Effector memory CD4-positive, alpha-beta T cell (primary cell): ENCODE results near the gene PDGFA.

Experiments
- DNase-seq, 3 donors: peaks; one replicate each; pipeline ENCODE4 v3.0.0-alpha.2; 2020
- H3K27ac ChIP-seq: 2 replicates; pipeline ENCODE4 v1.7.0; 2013; ENCODE audit warnings: mild to moderate bottlenecking, low read length, moderate library complexity; ENCODE audit not compliant: insufficient read depth, poor library complexity, severe bottlenecking
- H3K27me3 ChIP-seq: replicated peaks from 2 replicates; pipeline ENCODE4 v1.7.0; 2013; ENCODE audit warnings: mild to moderate bottlenecking, low read length; ENCODE audit not compliant: insufficient read depth, control insufficient read depth, poor library complexity, severe bottlenecking
- H3K36me3 ChIP-seq: 2 replicates; pipeline ENCODE4 v1.7.0; 2013; ENCODE audit warnings: mild to moderate bottlenecking, low read length, moderate library complexity; ENCODE audit not compliant: control insufficient read depth, insufficient read depth
- H3K4me1 ChIP-seq: 2 replicates; pipeline ENCODE4 v1.7.0; 2013; ENCODE audit warnings: low read length, mild to moderate bottlenecking; ENCODE audit not compliant: control insufficient read depth, insufficient read depth, poor library complexity, severe bottlenecking
- H3K4me3 ChIP-seq: 2 replicates; pipeline ENCODE4 v1.7.0; 2013; ENCODE audit warnings: low read length, low read depth, mild to moderate bottlenecking; ENCODE audit not compliant: insufficient read depth, poor library complexity, severe bottlenecking
- H3K9me3 ChIP-seq: 2 replicates; pipeline ENCODE4 v1.7.0; 2013; ENCODE audit warnings: mild to moderate bottlenecking, low read length, moderate library complexity; ENCODE audit not compliant: control insufficient read depth

PDGFA gene

DNA sequence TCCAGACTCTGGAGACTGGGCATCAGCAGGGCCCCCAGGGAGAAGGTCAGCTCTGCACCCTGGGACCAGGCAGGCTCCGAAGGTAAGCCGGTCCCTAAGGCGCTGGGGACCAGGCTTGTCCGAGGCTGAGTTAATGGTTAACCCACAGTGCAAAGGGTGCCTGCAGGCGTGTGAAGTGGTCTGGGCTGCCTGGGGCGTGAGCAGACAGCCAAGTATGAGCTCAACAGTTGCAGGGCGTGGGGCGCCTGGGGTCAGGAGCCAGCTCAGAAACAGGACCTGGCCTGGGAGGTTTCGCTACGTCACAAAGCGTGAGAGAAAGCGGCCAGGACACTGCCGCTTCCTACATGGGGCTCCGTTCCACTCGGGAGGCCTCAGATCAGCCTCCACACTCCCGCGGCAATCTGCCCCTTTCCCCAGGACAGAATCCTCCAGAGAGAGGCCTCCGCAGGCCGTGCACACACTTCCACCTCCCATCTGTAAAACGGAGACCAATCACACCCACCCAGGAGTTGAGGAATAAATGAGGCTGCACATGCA lies 16.0 kb downstream of the PDGFA start:
- no peak overlapping the region for H3K4me3 ChIP-seq
- H3K27ac ChIP-seq, result no peak overlapping the region
- no peaks in the 10 kb centered on the region for H3K9me3 ChIP-seq
- no peaks in the 10 kb centered on the region for H3K27me3 ChIP-seq
- no peaks in the 10 kb centered on the region for H3K4me1 ChIP-seq
- no peaks in the 10 kb centered on the region for H3K36me3 ChIP-seq
- DNase-seq, result no peak

DNA sequence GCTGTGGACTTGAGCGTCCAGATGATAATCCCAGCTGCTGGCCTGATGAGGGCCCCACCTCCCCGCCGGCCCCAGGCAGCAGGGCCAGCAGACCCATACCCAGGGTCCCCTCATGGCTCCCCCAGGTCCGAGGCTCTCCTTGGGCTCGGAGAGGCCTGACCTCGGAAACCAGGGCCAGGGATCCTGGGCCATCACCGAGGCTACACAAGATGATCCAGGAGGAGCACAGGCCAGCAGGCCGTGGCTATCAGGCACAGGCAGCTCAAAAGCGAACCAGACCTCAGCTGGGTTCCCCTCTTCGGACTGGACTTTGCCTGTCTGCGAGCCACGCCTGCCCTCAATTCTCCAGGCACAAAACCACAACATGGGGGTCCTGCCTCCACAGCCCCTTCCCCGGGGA lies 17.4 kb downstream of the PDGFA start:
- no peak for DNase-seq
- H3K36me3 ChIP-seq, result no peaks in the 10 kb centered on the region

DNA sequence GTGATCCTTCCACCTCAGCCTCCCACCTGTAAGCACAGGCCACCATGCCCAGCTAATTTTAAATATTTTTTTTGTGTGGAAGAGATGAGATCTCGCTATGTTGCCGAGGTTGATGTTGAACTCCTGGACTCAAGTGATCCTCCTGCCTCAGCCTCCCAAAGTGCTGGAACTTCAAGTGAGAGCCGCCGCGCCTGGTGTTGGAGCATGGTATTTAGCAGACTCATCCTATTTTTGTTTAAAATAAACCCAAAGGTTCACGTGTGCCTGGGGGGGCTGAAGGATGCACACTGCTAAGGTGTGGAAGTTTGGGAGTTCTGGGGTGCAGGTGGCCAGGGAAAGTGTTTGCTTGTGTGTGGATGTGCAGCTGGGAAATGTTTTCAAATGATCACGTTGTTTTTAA lies 18.1 kb downstream of the PDGFA start:
- no peaks in the 10 kb centered on the region for H3K9me3 ChIP-seq
- no peak overlapping the region for H3K27ac ChIP-seq
- no peaks in the 10 kb centered on the region for H3K4me1 ChIP-seq
- DNase-seq, result no peak
- no peaks in the 10 kb centered on the region for H3K36me3 ChIP-seq
- no peak overlapping the region for H3K4me3 ChIP-seq
- no peaks in the 10 kb centered on the region for H3K27me3 ChIP-seq

More for the DNA sequence above, 17.4 kb downstream of the PDGFA start:
- Histone ChIP-seq H3K9me3 (no peaks in the 10 kb centered on the region), H3K4me3 (no peak overlapping the region), H3K4me1 (no peaks in the 10 kb centered on the region), H3K27ac (no peak overlapping the region), H3K27me3 (no peaks in the 10 kb centered on the region)

DNA sequence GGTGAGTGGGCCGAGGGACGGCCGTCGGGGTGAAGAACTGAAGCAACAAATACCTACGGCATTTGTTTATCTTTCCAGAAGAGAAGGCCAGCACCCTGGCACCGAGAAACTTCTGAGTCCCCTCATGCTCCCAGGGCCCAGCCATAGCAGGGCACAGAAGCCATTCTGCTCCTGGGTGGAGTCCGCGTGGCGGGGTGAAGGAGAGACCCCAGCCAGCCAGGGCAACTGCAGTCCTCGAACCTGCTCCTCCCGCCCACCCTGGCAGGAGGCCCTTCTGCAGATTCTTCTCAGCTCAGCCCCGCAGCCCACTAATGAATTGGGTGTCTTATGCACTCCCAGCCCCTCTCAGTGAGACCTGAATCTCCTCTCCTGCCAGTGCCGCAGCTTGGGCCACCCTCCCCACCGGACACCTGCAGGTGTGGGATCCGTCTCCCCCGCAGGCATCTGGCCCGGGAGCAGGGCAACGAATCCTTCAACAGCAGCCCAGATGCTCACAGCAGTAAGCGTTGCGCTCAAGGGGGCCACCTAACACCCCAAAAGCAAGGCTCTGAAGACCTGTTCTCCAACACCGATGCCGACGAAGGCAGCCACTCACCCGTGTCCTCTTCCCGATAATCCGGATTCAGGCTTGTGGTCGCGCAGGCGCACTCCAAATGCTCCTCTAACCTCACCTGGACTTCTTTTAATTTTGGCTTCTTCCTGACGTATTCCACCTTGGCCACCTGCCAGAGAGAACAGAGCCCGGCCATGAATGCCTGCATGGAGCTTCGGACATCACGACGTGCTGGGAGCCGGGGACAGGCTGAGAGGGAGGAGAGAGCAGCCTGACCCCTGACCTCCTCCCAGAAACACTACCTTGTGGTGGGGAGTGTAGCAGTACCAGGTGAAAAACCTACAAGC lies 18.9 kb downstream of the PDGFA start:
- no peaks in the 10 kb centered on the region for H3K36me3 ChIP-seq
- DNase-seq, result no peak

DNA sequence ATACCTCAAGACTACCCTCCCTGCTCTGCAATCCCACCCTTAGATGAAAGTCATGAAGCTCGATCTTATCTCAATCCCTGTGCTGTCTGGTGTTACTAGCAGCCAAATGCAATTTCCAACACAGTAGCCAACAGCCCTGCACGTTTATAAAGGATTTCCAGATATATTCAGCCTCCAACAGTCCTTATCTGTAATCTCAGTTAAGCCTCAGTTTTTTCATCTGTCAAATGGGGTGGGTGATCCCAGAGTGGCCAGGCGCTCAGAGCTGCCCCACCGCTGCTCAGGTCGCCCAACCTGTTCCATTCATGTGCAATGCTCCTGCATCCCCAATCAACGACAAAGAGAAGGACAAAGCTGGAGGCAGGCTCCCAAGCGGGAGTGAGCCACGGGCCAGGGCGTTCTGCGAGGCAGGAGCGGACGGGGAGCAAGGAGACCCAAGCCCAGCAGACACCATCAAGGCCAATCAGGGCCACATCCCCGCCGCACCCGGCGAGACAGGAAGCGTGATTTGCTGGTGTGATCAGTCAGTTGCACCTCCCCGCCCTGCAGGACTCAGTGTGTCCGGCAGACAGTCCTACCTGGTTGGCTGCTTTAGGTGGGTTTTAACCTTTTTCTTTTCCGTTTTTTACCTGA lies 19.7 kb downstream of the PDGFA start:
- Histone ChIP-seq H3K9me3 (no peaks in the 10 kb centered on the region), H3K27me3 (no peaks in the 10 kb centered on the region), H3K4me3 (no peak overlapping the region), H3K4me1 (no peaks in the 10 kb centered on the region), H3K27ac (no peak overlapping the region), H3K36me3 (no peaks in the 10 kb centered on the region)
- no peak for DNase-seq

More for the DNA sequence above, 18.9 kb downstream of the PDGFA start:
- Histone ChIP-seq H3K27me3 (no peaks in the 10 kb centered on the region), H3K27ac (no peak overlapping the region), H3K4me3 (no peak overlapping the region), H3K9me3 (no peaks in the 10 kb centered on the region), H3K4me1 (no peaks in the 10 kb centered on the region)

DNA sequence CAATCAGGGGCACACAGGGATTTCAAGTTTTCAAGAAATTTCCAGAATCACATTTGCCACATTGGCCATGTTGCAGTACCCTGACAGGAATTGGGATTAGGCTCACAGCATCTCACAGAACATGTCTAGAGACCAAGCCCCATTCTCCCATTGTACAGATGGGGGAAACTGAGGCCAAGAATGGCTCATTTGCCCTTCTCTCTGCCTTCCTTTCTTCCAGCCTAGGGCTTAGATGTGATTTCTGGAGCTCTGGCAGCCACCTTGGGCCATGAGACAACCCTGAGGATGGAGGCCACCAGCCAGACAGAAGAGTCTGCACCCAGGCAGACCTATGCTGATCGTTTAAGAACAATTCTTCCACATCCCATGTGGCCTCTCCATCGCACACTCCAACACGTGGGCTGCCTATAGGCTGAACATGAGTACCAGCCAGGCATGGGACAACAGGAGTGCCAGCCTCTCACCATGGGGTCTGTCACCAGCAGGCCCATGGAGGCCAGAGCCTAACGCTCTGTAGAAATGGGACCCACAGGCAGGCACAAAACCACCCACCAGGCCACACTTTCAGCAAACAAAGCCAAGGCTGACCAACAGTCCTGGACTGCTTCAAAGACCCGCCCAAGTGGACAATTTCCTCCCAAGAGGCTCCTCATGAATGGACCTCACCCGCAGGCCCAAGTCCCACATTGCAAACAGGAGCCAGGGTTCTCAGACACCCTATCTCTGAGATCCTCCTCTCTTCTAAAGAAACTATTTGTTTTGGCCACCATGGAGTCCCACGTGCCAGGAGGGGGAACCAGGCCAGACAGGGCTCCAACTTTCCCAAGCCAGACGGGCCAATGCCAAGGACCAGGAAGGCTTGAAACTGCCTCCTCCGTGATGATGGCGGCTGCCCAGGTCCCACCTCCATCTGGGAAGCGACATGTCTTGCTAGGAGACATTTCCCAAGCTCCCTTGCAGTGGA lies 20.7 kb downstream of the PDGFA start:
- H3K4me1 ChIP-seq, result no peaks in the 10 kb centered on the region
- no peak for DNase-seq
- no peaks in the 10 kb centered on the region for H3K36me3 ChIP-seq
- no peak overlapping the region for H3K27ac ChIP-seq
- H3K4me3 ChIP-seq, result no peak overlapping the region
- no peaks in the 10 kb centered on the region for H3K27me3 ChIP-seq
- no peaks in the 10 kb centered on the region for H3K9me3 ChIP-seq

DNA sequence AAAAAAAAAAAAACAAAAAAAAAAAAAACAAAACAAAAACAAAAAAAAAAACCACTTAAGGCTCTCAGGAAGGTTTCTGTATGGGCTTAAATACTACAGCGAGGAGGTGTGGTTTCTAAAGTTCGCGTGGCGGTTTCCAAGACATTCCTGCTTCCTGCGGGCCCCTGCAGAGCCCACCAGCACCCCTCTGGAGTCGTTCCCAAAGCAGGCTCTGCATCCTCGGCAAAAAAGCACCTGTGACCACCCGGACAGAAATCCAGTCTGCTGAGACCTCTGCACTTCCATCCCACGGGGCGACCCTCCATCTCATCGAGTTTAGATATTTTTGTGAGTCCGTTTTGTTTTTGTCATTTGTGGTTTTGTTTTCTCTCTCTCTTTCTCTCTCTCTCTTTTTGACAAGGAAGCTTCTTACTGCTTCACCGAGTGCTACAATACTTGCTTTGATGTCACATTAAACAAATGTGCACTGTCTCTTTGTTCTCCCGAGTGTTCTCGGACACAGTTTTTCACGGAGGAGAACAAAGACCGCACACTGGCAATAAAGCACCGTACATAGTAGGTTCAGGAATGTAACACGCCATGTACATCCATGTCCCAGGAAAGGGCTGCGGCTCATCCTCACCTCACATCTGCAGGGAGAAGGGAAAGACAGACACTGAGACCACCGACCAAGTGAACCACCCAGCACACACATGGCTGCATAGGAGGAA lies 21.5 kb downstream of the PDGFA start:
- Histone ChIP-seq H3K27ac (no peak overlapping the region), H3K4me3 (no peak overlapping the region), H3K9me3 (no peaks in the 10 kb centered on the region), H3K27me3 (no peaks in the 10 kb centered on the region), H3K36me3 (no peaks in the 10 kb centered on the region), H3K4me1 (no peaks in the 10 kb centered on the region)
- DNase-seq, result no peak

DNA sequence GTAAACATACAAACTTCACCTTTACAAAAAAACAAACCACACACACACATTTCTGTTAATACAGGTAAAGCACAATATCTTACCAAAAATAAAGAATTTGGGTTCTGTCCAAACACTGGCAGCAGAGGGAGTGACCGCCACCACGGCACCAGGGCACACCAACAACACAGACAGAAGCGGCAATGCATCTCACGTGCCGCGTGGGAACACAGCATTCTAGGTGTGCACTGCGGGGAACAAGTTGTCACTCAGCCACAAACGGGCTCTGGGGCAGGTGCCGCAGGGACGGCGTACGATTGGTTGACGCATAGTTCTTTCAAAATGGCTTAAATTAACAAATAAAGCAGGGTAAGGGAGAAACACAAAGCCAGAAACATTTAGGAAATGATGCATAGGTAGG lies 22.3 kb downstream of the PDGFA start:
- no peaks in the 10 kb centered on the region for H3K36me3 ChIP-seq
- no peaks in the 10 kb centered on the region for H3K27me3 ChIP-seq
- H3K4me1 ChIP-seq, result no peaks in the 10 kb centered on the region
- no peak overlapping the region for H3K4me3 ChIP-seq
- DNase-seq, result no peak
- no peak overlapping the region for H3K27ac ChIP-seq
- no peaks in the 10 kb centered on the region for H3K9me3 ChIP-seq

DNA sequence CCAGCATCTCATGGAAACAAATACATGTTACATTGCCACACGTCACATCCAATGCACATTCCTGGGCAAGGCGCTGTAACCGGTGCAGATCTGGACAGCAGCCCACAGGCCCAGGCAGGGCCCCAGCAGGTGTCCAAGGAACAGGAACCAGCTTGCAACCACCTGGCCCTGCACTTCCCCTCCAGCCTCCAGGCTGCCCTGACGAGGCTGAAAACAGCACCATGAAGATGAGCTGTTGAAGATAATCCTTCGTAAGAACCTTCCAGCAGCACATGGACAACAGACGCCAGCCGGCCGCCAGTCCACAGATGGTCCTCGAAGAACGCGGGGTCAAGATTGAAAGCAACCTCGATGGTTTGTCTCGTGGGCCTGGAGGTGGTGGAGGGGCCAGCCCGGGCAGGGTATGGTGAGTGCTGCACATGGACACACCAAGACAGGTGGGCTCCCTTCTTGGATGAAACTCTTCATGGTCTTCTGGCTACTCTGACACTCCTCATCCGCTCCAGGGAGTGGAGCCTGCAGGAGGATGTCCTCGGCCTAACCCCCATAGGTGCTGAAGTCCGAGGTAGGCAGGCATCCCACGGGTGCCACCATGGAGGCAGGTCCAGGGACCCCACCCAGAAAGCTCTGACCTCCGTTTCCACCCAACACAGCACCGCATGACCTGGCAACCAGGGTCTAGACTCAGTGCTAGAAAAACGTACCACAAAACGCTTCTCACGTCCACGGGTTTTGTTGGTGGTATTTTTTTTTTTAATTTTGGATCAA lies 22.9 kb downstream of the PDGFA start:
- no peaks in the 10 kb centered on the region for H3K9me3 ChIP-seq
- no peaks in the 10 kb centered on the region for H3K36me3 ChIP-seq
- DNase-seq, result no peak
- no peaks in the 10 kb centered on the region for H3K27me3 ChIP-seq
- no peak overlapping the region for H3K4me3 ChIP-seq
- no peaks in the 10 kb centered on the region for H3K4me1 ChIP-seq
- H3K27ac ChIP-seq, result no peak overlapping the region
